HEK293 (cell line): ENCODE measurements around the gene TXNDC8.

Experiments
- CTCF ChIA-PET: fragments of 350-600 bp; formaldehyde crosslinking; extraction: SDS; loops from one replicate; lab custom pipeline; 2021; ENCODE audit warnings: antibody characterized with exemption; lab: Yijun Ruan, JAX
- POLR2A ChIA-PET: fragments of 300-600 bp; formaldehyde crosslinking; extraction: SDS; loops from one replicate; lab custom pipeline; 2020; ENCODE audit warnings: antibody characterized with exemption, inconsistent platforms; lab: Yijun Ruan, JAX
- H3K27ac ChIP-seq: fragments of 200-500 bp; sonication (Bioruptor generic); 2 replicates; pipeline ENCODE4 v1.5.1; 2014; ENCODE audit warnings: low read depth, low read length, control low read depth, inconsistent platforms; ENCODE audit errors: extremely low read depth
- H3K36me3 ChIP-seq, 2 experiments: fragments of 200-500 bp in 1 of 2; sonication (Bioruptor generic) in 1 of 2; 1 replicate in 1 of 2; 2 replicates in 1 of 2; pipeline ENCODE4 v1.5.1; 2014 to 2017; ENCODE audit warnings: inconsistent platforms in 2 of 2, low read length in 2 of 2; ENCODE audit not compliant: control insufficient read depth in 2 of 2, insufficient read depth in 1 of 2
- H3K4me1 ChIP-seq: fragments of 200-500 bp; sonication (Bioruptor generic); 2 replicates; pipeline ENCODE4 v1.5.1; 2014; ENCODE audit warnings: mild to moderate bottlenecking, low read length, inconsistent platforms; ENCODE audit not compliant: control insufficient read depth, insufficient read depth
- H3K4me3 ChIP-seq: 2 replicates; pipeline ENCODE4 v1.5.1; 2011; ENCODE audit warnings: low read depth, mild to moderate bottlenecking, control low read depth, low read length, moderate library complexity
- H3K9me3 ChIP-seq: fragments of 200-500 bp; sonication (Bioruptor generic); 2 replicates; pipeline ENCODE4 v1.5.1; 2014; ENCODE audit warnings: low read depth, low read length, inconsistent platforms; ENCODE audit not compliant: control insufficient read depth, insufficient read depth
- HOXA7 ChIP-seq: sonication (generic); formaldehyde crosslinking; IDR thresholded peaks from 2 replicates; pipeline ENCODE4 v1.8.1; 2022; ENCODE audit warnings: missing genetic modification reagents, borderline replicate concordance
- KLF10 ChIP-seq: fragments of 450-650 bp; IDR thresholded peaks from 2 replicates; pipeline ENCODE4 v1.5.1; 2018; ENCODE audit warnings: missing biosample characterization, mild to moderate bottlenecking, missing genetic modification characterization
- KLF16 ChIP-seq: fragments of 450-650 bp; formaldehyde crosslinking; IDR thresholded peaks from 2 replicates; pipeline ENCODE4 v1.5.1; 2017; ENCODE audit warnings: missing biosample characterization, missing genetic modification characterization
- PBX3 ChIP-seq: sonication (generic); formaldehyde crosslinking; IDR thresholded peaks from 2 replicates; pipeline ENCODE4 v1.8.1; 2022; ENCODE audit warnings: mild to moderate bottlenecking, moderate library complexity, missing genetic modification reagents
- SP2 ChIP-seq: fragments of 450-650 bp; formaldehyde crosslinking; IDR thresholded peaks from 2 replicates; pipeline ENCODE4 v1.5.1; 2016; ENCODE audit warnings: missing biosample characterization, missing genetic modification characterization
- TCF7L2 ChIP-seq: IDR thresholded peaks from 2 replicates; pipeline ENCODE4 v1.6.1; 2011; ENCODE audit warnings: low read depth, mild to moderate bottlenecking, inconsistent platforms, low read length, moderate library complexity, borderline replicate concordance
- TRIM28 ChIP-seq: IDR thresholded peaks from 2 replicates; pipeline ENCODE4 v1.6.1; 2011; ENCODE audit warnings: low read length, control low read depth, borderline replicate concordance
- YY2 ChIP-seq: fragments of 450-650 bp; formaldehyde crosslinking; IDR thresholded peaks from 2 replicates; pipeline ENCODE4 v1.5.1; 2016; ENCODE audit warnings: missing biosample characterization, missing genetic modification characterization
- ZBTB20 ChIP-seq: fragments of 450-650 bp; formaldehyde crosslinking; IDR thresholded peaks from 2 replicates; pipeline ENCODE4 v1.5.1; 2016; ENCODE audit warnings: missing biosample characterization, missing genetic modification characterization
- ZBTB48 ChIP-seq: fragments of 450-650 bp; formaldehyde crosslinking; IDR thresholded peaks from 2 replicates; pipeline ENCODE4 v1.5.1; 2016; ENCODE audit warnings: missing biosample characterization, missing genetic modification characterization
- ZIC2 ChIP-seq: fragments of 450-650 bp; formaldehyde crosslinking; IDR thresholded peaks from 2 replicates; pipeline ENCODE4 v1.5.1; 2016; ENCODE audit warnings: missing biosample characterization, missing genetic modification characterization
- ZNF114 ChIP-seq: fragments of 450-650 bp; formaldehyde crosslinking; IDR thresholded peaks from 2 replicates; pipeline ENCODE4 v1.5.0; 2017; ENCODE audit warnings: missing biosample characterization, missing genetic modification characterization
- ZNF19 ChIP-seq: fragments of 450-650 bp; formaldehyde crosslinking; IDR thresholded peaks from 2 replicates; pipeline ENCODE4; 2016; ENCODE audit warnings: missing biosample characterization, missing genetic modification characterization, low read depth
- ZNF2 ChIP-seq: fragments of 450-650 bp; formaldehyde crosslinking; IDR thresholded peaks from 2 replicates; pipeline ENCODE4 v1.5.1; 2016; ENCODE audit warnings: missing biosample characterization, missing genetic modification characterization
- ZNF23 ChIP-seq: fragments of 450-650 bp; formaldehyde crosslinking; IDR thresholded peaks from 2 replicates; pipeline ENCODE4 v1.5.1; 2016; ENCODE audit warnings: missing biosample characterization, missing genetic modification characterization, borderline replicate concordance
- ZNF239 ChIP-seq: fragments of 450-650 bp; formaldehyde crosslinking; IDR thresholded peaks from 2 replicates; pipeline ENCODE4 v1.5.1; 2016; ENCODE audit warnings: missing biosample characterization, missing genetic modification characterization
- ZNF24 ChIP-seq: fragments of 450-650 bp; formaldehyde crosslinking; IDR thresholded peaks from 2 replicates; pipeline ENCODE4 v1.5.1; 2016; ENCODE audit warnings: missing biosample characterization, missing genetic modification characterization
- ZNF248 ChIP-seq: fragments of 450-650 bp; formaldehyde crosslinking; IDR thresholded peaks from 2 replicates; pipeline ENCODE4 v1.5.1; 2017; ENCODE audit warnings: missing biosample characterization, missing genetic modification characterization
- ZNF302 ChIP-seq: fragments of 450-650 bp; formaldehyde crosslinking; IDR thresholded peaks from 2 replicates; pipeline ENCODE4 v1.5.1; 2016; ENCODE audit warnings: missing biosample characterization, missing genetic modification characterization, low read depth
- ZNF391 ChIP-seq: fragments of 450-650 bp; formaldehyde crosslinking; IDR thresholded peaks from 2 replicates; pipeline ENCODE4 v1.5.1; 2016; ENCODE audit warnings: low read depth, missing biosample characterization, missing genetic modification characterization, borderline replicate concordance
- ZNF488 ChIP-seq: fragments of 450-650 bp; formaldehyde crosslinking; IDR thresholded peaks from 2 replicates; pipeline ENCODE4 v1.5.1; 2016; ENCODE audit warnings: missing biosample characterization, missing genetic modification characterization
- ZNF501 ChIP-seq: fragments of 450-650 bp; formaldehyde crosslinking; IDR thresholded peaks from 2 replicates; pipeline ENCODE4 v1.5.1; 2016; ENCODE audit warnings: missing biosample characterization, missing genetic modification characterization
- ZNF571 ChIP-seq: fragments of 450-650 bp; formaldehyde crosslinking; IDR thresholded peaks from 2 replicates; pipeline ENCODE4 v1.5.0; 2017; ENCODE audit warnings: missing biosample characterization, missing genetic modification characterization
- ZNF585B ChIP-seq: fragments of 450-650 bp; formaldehyde crosslinking; IDR thresholded peaks from 2 replicates; pipeline ENCODE4 v1.5.1; 2016; ENCODE audit warnings: missing biosample characterization, missing genetic modification characterization
- ZNF768 ChIP-seq: fragments of 450-650 bp; formaldehyde crosslinking; IDR thresholded peaks from 2 replicates; pipeline ENCODE4 v1.5.1; 2018; ENCODE audit warnings: missing biosample characterization, mild to moderate bottlenecking, missing genetic modification characterization
- ZNF776 ChIP-seq: fragments of 450-650 bp; formaldehyde crosslinking; IDR thresholded peaks from 2 replicates; pipeline ENCODE4 v1.5.0; 2017; ENCODE audit warnings: missing biosample characterization, missing genetic modification characterization, borderline replicate concordance
- ZNF843 ChIP-seq: fragments of 450-650 bp; formaldehyde crosslinking; IDR thresholded peaks from 2 replicates; pipeline ENCODE4 v1.5.1; 2016; ENCODE audit warnings: missing biosample characterization, missing genetic modification characterization
- TF ChIP-seq, protein P1 (sequence below): fragments of 450-650 bp; formaldehyde crosslinking; IDR thresholded peaks from 2 replicates; pipeline ENCODE4 v1.5.1; 2016; ENCODE audit warnings: missing biosample characterization, missing genetic modification characterization
- TF ChIP-seq, protein P2 (sequence below): fragments of 450-650 bp; formaldehyde crosslinking; IDR thresholded peaks from 2 replicates; pipeline ENCODE4 v1.5.1; 2016; ENCODE audit warnings: missing biosample characterization, missing genetic modification characterization

TXNDC8 gene

DNA sequence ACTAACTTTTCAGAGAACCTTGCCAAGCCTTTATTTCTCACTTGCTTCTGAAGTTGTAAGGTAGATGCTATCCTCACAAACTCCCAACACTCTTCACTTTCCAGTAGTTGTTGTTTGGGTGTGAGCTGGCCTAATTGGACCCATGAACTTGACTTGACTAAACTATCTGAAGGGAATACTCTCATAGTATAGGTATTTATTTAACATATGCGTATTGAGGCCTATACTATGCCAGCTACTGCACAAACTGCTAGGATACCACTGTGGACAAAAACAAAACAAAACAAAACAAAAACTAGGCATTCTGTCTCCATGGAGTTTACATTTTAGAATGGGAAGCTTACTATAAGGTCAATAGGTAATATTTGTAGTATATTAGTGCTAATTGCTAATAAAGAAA, 1.3 kb downstream of the TXNDC8 start:
- Histone ChIP-seq H3K4me1 (no peaks in the 10 kb centered on the region), H3K4me3 (no peak overlapping the region), H3K27ac (no peak overlapping the region)
- ChIA-PET POLR2A (no interaction called here), CTCF (no interaction called here)
- TF ChIP-seq ZNF768 = no peak
- TF ChIP-seq KLF10 (tag by site-specific recombination) = no peak
- no peak for TF ChIP-seq ZNF776 (tag by site-specific recombination)
- no peak for TF ChIP-seq TCF7L2
- TF ChIP-seq ZNF23 (tag by site-specific recombination) = no peak
- no peak for TF ChIP-seq ZNF114 (tag by site-specific recombination)
- no peak for TF ChIP-seq ZNF585B (tag by site-specific recombination)
- TF ChIP-seq, all 188 proteins: peak for 0
- Histone ChIP-seq H3K36me3 (no peaks in the 10 kb centered on the region), H3K9me3 (no peaks in the 10 kb centered on the region)

DNA sequence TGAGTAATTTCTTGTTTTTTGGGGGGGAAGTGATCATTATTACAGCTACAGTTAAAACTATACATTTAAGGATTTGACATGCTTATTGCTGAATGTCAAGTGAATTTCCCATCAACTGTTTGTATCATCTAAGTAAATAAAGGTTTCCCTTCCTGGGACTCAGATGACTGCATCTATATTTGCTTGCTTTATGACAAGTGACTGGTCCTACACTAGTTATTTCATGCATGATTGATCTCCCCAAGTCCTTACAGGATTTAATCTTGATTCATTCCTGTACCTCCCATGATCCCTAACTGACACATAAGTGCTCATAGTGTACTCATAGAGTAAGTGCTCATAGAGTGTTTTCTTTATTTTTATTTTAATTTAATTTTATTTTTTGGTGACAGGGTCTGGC, 2.8 kb downstream of the TXNDC8 start:
- CTCF ChIA-PET = no interaction called here

DNA sequence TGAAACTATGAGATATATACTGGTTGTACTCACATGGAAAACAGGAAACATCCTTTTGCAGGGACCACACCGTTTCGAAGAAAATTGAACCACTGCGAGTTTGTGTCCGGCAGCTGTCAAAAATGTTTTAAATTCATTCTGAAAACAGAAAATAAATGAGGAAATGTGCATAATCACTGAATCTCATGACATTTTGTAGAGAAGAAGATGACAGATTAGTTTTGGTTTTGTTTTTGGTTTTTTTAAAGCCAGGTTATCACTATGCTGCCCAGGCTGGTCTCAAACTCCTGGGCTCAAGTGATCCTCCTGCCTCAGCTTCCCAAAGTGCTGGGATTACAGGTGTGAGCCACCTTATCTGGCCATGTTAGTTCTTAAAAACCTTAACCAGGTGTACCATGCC, 3.5 kb downstream of the TXNDC8 start:
- Histone ChIP-seq H3K9me3 (no peaks in the 10 kb centered on the region), H3K36me3 (no peaks in the 10 kb centered on the region), H3K4me1 (no peaks in the 10 kb centered on the region), H3K4me3 (no peak overlapping the region), H3K27ac (no peak overlapping the region)
- ChIA-PET POLR2A (no interaction called here), CTCF (no interaction called here)
- no peak for TF ChIP-seq ZNF19 (tag by site-specific recombination)
- TF ChIP-seq PBX3 (CRISPR knock-in tag) = no peak
- no peak for TF ChIP-seq ZNF114 (tag by site-specific recombination)
- TF ChIP-seq ZNF501 = no peak
- TF ChIP-seq ZIC2 (tag by site-specific recombination) = no peak
- TF ChIP-seq ZNF24 (tag by site-specific recombination) = no peak
- no peak for TF ChIP-seq ZNF488 (tag by site-specific recombination)
- TF ChIP-seq ZNF843 (tag by site-specific recombination) = no peak
- no peak for TF ChIP-seq HOXA7 (CRISPR knock-in tag)
- no peak for TF ChIP-seq ZNF391 (tag by site-specific recombination)
- no peak for TF ChIP-seq ZNF248 (tag by site-specific recombination)
- TF ChIP-seq, protein P1, sequence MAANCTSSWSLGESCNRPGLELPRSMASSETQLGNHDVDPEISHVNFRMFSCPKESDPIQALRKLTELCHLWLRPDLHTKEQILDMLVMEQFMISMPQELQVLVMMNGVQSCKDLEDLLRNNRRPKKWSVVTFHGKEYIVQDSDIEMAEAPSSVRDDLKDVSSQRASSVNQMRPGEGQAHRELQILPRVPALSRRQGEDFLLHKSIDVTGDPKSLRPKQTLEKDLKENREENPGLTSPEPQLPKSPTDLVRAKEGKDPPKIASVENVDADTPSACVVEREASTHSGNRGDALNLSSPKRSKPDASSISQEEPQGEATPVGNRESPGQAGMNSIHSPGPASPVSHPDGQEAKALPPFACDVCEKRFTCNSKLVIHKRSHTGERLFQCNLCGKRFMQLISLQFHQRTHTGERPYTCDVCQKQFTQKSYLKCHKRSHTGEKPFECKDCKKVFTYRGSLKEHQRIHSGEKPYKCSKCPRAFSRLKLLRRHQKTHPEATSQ (tag by site-specific recombination) = no peak
- TF ChIP-seq ZNF239 (tag by site-specific recombination) = no peak
- no peak for TF ChIP-seq ZNF571
- TF ChIP-seq ZBTB48 (tag by site-specific recombination) = no peak

More for the DNA sequence above, 2.8 kb downstream of the TXNDC8 start:
- POLR2A ChIA-PET = no interaction called here
- H3K27ac ChIP-seq = no peak overlapping the region
- H3K4me1 ChIP-seq = no peaks in the 10 kb centered on the region
- H3K4me3 ChIP-seq = no peak overlapping the region
- H3K9me3 ChIP-seq = no peaks in the 10 kb centered on the region
- no peaks in the 10 kb centered on the region for H3K36me3 ChIP-seq
- TF ChIP-seq TRIM28 = no peak
- TF ChIP-seq, protein P2, sequence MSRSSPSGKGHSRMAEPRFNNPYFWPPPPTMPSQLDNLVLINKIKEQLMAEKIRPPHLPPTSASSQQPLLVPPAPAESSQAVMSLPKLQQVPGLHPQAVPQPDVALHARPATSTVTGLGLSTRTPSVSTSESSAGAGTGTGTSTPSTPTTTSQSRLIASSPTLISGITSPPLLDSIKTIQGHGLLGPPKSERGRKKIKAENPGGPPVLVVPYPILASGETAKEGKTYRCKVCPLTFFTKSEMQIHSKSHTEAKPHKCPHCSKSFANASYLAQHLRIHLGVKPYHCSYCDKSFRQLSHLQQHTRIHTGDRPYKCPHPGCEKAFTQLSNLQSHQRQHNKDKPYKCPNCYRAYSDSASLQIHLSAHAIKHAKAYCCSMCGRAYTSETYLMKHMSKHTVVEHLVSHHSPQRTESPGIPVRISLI (tag by site-specific recombination) = no peak
- TF ChIP-seq SP2 (tag by site-specific recombination) = no peak
- TF ChIP-seq YY2 = no peak
- no peak for TF ChIP-seq ZNF2
- no peak for TF ChIP-seq ZNF302 (tag by site-specific recombination)
- no peak for TF ChIP-seq KLF16 (tag by site-specific recombination)
- no peak for TF ChIP-seq ZBTB20 (tag by site-specific recombination)
